DMS53 treated with DMSO at 0.1 percent for 48 hours (cell line): Measurements from ENCODE around the gene GPR160.

ENCODE experiments used
- DNase-seq: peaks from one replicate; lab custom pipeline; 2025; ENCODE audit not compliant: unreplicated experiment; lab: John Stamatoyannopoulos, UW

GPR160 gene

DNA sequence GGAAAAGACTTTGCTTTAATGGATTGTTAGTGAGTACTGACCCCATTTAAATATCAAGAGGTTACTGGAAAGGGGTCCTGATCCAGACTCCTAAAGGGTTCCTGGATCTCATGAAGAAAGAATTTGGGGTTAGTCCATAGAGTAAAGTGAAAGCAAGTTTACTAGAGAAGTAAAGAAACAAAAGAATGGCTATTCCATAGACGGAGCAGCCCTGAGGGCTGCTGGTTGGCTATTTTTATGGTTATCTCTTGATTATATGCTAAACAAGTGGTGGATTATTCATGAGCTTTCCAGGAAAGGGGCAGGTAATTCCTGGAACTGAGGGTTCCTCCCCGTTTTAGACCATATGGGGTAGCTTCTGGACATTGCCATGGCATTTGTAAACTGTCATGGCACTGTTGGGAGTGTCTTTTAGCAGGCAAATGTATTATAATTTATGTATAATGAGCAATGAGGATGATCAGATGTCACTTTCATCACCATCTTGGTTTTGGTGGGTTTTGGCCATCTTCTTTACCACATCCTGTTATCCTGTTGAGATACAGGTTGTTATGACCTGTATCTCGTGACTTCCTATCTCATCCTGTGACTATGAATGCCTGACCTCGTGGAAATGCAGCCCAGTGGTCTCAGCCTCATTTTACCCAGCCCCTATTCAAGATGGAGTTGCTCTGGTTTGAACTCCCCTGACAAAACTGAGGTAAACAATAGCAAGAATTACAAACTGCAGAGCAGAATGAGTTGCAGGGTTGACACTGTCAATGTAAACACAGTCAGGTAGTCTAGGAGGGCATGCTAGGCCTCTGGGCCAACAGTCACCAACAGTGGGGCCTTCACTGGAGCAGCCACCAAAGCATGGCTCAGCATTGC is 10.3 kb upstream of the GPR160 start:
- DNase-seq = no peak

DNA sequence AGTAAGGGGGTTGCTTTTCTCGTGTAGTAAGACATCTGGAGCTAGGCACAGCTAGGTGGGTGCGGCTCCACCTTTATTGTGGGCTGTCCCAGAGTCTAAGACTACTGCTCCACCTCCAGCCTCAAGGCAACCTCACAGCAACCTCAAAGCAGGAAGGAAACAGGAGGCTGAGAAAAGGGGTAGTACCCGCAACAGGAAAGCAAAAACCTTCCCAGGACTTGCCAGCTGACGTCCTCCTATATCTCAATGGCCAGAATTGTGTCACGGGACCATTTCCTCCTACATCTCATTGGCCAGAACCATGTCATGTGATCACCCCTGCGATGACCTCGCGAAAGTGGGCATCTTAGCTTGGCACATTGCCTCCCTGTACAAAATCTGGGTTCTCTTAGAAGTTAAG is 4.3 kb upstream of the GPR160 start:
- no peak for DNase-seq

DNA sequence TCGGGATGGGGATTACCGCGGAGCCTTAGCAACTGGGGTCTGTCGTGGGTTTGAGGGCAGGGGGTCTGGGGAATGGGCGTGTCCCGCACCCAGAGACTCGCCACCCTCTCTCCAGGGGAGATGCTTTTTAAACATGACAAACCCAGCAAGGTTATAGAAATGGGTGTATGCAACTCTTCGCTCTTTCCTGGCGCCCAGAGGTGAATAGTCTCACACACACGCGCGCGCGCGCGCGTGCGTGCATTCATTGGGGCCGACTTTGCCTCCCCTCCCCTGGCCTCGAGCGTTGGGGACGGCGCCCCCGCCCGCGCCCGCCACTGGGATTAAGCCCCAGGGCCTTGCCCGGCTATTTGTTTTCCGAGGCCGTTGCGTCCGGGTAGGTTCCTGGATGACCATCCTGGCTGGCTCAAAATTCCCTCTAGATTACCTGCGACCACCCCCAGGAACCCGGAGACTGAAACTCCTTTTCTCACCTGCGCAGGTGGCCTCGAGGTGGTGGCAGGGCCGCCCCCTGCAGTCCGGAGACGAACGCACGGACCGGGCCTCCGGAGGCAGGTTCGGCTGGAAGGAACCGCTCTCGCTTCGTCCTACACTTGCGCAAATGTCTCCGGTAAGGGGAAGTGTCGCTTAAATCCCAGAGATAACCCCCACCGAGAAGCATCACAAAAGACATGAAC is 777 bp downstream of the GPR160 start:
- DNase-seq = peak; percentile 32

- DNase-seq = no peak
These were observed 2.6 kb downstream of the GPR160 start for GRCh38 chr3:170040418-170040817.

GRCh38 chr3:170043506-170043905 is 5.7 kb downstream of the GPR160 start:
- DNase-seq = no peak

DNA sequence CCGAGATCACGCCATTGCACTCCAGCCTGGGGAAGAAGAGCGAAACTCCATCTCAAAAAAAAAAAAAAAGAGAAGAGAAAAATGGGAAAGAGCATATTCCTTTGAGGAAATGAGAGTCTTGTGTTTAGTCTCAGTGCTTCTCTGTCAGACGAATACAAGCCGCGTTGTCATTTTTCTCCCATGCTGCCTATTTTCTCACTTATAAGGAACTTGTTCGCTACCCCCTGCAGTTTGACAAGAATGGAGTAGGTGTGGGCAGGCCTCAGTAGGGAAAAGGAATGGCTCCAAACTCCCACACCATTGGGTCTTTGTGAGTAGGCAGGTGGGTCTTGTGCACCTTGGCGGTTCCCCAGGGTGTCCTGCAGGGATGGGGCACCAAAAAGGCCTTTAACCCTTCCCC is 6.5 kb downstream of the GPR160 start:
- DNase-seq = no peak

GRCh38 chr3:170044795-170045244 is 7.0 kb downstream of the GPR160 start:
- DNase-seq = no peak

- DNase-seq = no peak
These were observed 8.7 kb downstream of the GPR160 start for GRCh38 chr3:170046269-170047132.

DNA sequence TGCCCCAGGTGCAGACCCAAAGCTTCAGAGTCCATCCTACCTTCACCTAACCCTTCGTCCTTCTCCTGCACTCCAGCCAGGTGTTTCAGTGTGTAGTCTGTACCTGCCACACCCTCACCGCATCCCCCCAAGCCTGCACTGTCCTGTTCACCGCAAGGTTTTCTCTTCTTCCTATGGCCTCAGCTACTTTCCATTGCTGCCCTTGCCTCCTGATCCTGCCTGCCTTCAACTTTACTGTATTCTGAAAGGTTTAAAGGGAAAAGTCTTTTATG is 9.3 kb downstream of the GPR160 start:
- DNase-seq = no peak

DNA sequence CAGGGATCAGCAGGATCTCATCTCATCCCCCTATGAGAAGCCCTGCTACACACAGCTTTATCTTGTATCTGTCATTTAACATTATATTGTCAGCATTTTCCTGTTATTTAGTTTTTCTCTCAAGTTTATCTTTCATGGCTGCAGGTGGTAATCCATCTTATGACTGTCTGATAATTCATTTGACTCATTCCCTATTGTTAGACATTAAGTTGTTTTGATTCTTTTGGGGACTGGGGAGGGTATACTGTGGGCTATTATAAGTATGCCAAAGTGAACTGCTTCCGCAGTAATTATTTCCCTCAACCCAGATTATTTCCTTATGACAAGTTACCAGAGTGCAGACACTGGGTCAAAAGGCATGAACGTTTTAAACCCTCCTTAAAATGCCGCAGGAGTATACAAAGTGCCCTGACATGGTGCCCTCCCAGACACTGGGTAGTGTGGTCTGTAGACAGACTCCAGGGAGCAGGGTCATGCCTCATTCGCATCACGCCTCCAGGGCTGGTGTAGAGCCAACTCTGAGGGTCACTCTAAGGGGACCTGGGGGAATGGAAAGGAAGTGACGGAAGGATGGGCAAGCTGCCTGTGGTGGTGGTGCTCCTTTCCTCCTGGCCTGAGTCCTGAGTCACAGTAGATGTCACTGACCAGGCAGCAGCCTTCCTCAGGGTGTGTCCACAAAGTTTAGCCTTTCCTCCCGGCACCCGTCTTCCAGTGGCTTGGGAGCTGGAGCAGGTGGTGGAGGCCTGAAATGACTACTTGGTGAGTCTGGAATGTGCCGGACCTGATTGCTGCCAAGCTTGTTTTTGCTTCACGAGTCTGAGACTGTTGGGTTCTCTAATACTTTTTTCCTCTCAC is 11.6 kb downstream of the GPR160 start:
- DNase-seq = peak; percentile 65

DNA sequence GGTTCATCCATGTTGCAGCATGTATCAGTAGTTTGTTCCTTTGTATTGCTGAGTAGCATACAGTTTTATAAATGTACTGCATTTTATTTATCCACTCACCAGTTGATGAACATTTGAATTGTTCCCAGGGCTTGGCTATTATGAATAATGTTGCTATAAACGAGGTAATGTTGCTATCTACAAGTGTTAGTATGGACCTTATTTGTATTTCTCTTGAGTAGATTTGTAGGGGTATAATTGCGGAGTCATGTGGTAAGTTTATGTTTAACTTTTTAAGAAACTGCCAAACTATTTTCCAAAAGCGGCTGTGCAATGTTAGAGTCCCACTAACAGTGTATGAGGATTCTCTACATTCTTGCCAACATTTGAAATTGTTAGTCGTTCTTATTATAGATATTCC is 13.0 kb downstream of the GPR160 start:
- DNase-seq = no peak

- DNase-seq = no peak
These were observed 14.6 kb downstream of the GPR160 start for GRCh38 chr3:170052398-170052797.

GRCh38 chr3:170054204-170054603 is 16.4 kb downstream of the GPR160 start:
- DNase-seq = no peak

DNA sequence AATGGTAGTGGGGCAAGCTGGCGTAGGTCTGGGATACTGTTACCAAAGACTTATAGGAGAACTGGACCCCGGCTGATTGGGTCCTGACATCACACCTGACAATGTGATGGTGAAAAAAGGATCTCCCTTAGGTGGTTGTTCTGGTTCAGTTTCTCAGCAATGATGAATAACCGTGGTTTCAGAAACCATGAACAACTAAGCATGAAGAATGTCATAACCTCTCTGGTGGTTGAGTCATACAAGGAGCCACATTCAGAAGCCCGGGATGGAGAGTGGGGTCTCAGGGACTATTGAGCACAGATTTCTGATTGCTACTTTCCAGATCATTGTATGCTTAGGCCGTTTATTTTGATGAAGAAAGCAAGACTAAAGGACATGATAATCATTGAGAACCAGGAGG is 17.4 kb downstream of the GPR160 start:
- no peak for DNase-seq

DNA sequence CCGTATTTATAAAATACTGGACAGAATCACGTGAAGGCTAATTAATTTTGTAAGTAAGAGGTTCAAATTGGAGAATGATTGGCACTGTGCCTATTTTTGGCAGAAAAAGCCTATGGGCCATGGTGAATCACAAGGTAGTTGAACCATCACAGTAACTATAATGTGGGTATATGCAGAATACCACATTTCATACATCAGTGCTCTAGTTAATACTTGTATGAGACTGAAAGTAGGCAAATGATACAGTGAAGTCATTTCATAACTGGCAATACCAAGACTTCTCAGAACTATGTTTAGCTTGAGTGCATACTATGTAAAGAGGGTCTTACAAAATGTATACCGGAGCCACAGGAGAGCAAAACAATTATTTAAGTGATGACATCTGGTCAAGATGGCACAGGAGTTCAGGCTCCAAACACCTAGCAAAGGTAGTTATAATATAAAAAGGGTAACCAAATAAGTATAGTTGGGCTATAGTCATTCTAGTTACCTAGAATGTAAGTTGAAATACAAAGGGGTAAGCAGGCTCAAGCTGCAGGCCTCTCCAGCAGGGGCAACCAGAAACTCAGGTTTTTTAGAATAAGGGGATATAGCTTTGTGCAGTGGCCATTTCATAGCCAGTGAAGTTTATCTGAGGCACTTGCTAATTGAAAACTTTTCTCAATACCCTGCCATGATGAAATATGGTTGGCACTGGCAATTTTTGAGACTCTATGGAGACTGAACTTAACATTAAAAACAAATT is 19.1 kb downstream of the GPR160 start:
- DNase-seq = no peak

DNA sequence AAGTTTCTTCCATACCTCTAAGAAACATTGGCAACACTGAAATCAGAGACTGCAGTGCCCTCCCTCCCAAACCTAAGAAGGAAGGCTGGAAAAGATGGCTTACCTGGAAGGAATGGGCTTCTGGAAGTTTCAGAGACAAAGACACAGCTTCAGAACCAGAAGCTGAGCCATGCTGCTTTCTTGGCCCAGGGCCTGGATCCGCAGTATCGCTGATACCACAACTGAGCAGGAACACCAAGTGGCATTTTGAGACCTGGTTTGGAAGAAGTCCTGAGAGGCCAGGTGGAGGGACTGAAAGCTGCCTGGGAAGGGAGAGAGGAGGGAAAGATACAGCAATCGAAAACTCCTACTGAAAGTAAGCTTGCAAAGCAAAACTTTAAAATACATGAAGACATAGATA is 19.8 kb downstream of the GPR160 start:
- no peak for DNase-seq

GRCh38 chr3:170058127-170058526 is 20.3 kb downstream of the GPR160 start:
- DNase-seq = no peak

DNA sequence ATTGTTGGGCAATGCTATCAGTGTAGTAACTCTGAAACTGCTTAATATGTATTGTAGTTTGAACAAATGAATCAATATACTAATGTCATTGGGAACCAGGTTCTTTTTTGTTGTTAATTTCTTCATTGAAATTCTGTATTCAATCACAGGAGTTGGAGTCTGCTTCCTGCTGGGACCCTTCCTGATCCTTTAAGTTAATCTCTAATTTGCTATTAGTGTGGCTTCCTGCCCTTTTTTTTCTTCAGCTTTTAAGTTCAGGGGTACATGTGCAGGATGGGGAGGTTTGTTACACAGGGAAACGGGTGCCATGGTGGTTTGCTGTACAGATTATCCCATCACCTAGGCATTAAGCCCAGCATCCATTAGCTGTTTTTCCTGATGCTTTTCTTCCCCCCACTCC is 21.7 kb downstream of the GPR160 start:
- no peak for DNase-seq

- DNase-seq = no peak
These were observed 24.3 kb downstream of the GPR160 start for GRCh38 chr3:170062068-170062467.

DNA sequence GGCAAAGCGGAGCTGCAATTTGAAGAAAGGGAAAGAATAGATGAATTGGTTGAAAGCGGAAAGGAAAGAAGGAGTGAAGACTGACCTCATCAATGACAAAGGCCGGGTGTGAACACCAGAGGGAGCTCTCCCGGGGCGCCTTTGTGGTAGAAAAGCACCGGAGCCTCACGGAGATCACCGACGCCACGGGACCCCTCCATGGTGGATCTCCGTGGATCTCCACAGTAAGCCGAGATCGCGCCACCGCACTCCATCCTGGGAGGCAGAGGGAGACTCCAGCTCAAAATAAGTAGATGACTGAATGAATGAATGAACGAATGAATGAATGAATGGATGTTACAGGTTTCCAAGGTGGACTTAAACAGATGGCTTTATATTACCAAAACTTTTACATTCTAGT is 25.0 kb downstream of the GPR160 start:
- no peak for DNase-seq
